Gastroesophageal sphincter (tissue), 3 donors: ENCODE data around the gene MEF2D.

Experiments
- CTCF ChIP-seq, 4 experiments: fragments of 200-600 bp in 2 of 4; fragments of 450-650 bp in 2 of 4; sonication (generic) in 1 of 4; IDR thresholded peaks; one replicate each; pipeline ENCODE4 v1.5.1; 2017 to 2019; ENCODE audit warnings: antibody characterized with exemption in 4 of 4, mild to moderate bottlenecking in 2 of 4, moderate library complexity in 2 of 4
- POLR2A ChIP-seq, 2 donors: fragments of 450-650 bp; IDR thresholded peaks; one replicate each; pipeline ENCODE4 v1.6.1; 2017; ENCODE audit warnings: antibody characterized with exemption in 2 of 2, mild to moderate bottlenecking in 2 of 2, moderate library complexity in 1 of 2

- TF ChIP-seq CTCF (IDR thresholded peaks at IDR 0.05) (no peak), POLR2A (IDR thresholded peaks at IDR 0.05) (no peak)
Observed at GRCh38 chr1:156511644-156512043, 11.1 kb upstream of the MEF2D start.
